ENCODE data around the gene RHOT2.
"Not testable (repeated sequence)": the region's sequence is repeated elsewhere in the genome, so short reads cannot be mapped to it uniquely, and the experiment has no call there.

The RHOT2 gene

DNA sequence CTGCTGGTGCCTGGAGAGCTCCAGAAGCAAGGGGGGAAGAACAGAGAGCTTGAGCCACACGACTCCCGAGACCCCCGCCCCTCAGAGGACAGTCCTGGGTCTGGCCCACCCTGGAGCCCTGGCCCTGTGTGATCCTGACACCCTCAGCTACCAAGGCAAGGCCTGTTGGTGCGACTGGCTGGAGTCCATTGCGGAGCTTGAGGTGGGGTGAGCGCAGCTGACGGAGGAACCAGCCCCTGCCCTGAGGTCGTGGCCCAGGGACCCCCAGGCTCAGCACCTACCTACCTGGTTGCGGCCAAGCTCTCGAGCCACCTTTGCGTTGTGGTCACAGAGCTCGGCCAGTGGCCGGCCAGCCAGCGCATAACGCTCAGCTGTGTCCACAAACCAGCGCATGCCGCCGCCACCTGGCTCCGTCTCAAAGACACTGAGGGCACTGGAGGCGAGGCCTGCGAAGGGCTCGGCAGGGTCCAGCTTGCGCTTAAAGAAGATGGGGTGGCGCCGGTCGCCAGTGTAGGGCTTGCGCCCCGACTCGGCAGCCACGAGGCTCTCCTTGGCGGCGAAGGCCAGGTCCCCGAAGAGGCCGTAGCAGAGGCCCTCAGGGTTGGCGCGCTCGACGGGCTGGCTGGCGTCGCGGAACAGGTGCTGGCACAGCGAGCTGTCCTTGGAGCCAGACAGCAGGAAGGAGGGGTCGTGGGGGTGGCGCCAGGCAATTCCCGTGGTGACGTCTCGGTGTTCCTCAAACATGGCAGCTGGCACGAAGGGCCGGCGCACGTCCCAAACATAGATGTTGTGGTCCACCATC lies 18.7 kb downstream of the RHOT2 start:
- DNase-seq (ENCODE audit: low read depth): no peak
- no peak overlapping the region for H3K4me3 ChIP-seq (ENCODE audit: low read depth, low read length)
- TF ChIP-seq MYC (IDR thresholded peaks at IDR 0.05; ENCODE audit: low read depth, low read length): no peak
- TF ChIP-seq, protein P1, sequence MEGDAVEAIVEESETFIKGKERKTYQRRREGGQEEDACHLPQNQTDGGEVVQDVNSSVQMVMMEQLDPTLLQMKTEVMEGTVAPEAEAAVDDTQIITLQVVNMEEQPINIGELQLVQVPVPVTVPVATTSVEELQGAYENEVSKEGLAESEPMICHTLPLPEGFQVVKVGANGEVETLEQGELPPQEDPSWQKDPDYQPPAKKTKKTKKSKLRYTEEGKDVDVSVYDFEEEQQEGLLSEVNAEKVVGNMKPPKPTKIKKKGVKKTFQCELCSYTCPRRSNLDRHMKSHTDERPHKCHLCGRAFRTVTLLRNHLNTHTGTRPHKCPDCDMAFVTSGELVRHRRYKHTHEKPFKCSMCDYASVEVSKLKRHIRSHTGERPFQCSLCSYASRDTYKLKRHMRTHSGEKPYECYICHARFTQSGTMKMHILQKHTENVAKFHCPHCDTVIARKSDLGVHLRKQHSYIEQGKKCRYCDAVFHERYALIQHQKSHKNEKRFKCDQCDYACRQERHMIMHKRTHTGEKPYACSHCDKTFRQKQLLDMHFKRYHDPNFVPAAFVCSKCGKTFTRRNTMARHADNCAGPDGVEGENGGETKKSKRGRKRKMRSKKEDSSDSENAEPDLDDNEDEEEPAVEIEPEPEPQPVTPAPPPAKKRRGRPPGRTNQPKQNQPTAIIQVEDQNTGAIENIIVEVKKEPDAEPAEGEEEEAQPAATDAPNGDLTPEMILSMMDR (IDR thresholded peaks at IDR 0.05; ENCODE audit: low read depth, low read length): no peak
- TF ChIP-seq, protein P2, sequence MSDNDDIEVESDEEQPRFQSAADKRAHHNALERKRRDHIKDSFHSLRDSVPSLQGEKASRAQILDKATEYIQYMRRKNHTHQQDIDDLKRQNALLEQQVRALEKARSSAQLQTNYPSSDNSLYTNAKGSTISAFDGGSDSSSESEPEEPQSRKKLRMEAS (IDR thresholded peaks at IDR 0.05; ENCODE audit: low read depth, low read length): no peak
- TF ChIP-seq POLR2A (IDR thresholded peaks at IDR 0.05; ENCODE audit: extremely low read depth, insufficient read length): no peak

GRCh38 chr16:687499-687898 lies 19.6 kb downstream of the RHOT2 start:
- TF ChIP-seq POLR2A (IDR thresholded peaks at IDR 0.05; ENCODE audit: extremely low read depth, insufficient read length): no peak
- no peak for TF ChIP-seq MYC (IDR thresholded peaks at IDR 0.05; ENCODE audit: low read depth, low read length)
- TF ChIP-seq, protein P2 (IDR thresholded peaks at IDR 0.05; ENCODE audit: low read depth, low read length): no peak
- TF ChIP-seq, protein P1 (IDR thresholded peaks at IDR 0.05; ENCODE audit: low read depth, low read length): no peak
- DNase-seq (ENCODE audit: low read depth): no peak
- no peak overlapping the region for H3K4me3 ChIP-seq (ENCODE audit: low read depth, low read length)

GRCh38 chr16:689175-689897 lies 21.4 kb downstream of the RHOT2 start:
- H3K4me3 ChIP-seq (ENCODE audit: low read depth, low read length): peak overlapping the region; percentile 73
- no peak for DNase-seq (ENCODE audit: low read depth)
- TF ChIP-seq POLR2A (IDR thresholded peaks at IDR 0.05; ENCODE audit: extremely low read depth, insufficient read length): peak; percentile 2
- TF ChIP-seq, protein P1 (IDR thresholded peaks at IDR 0.05; ENCODE audit: low read depth, low read length): no peak

GRCh38 chr16:691242-691641 lies 23.3 kb downstream of the RHOT2 start:
- H3K4me3 ChIP-seq (ENCODE audit: low read depth, low read length); DNase-seq (ENCODE audit: low read depth): not testable (repeated sequence)

- H3K4me3 ChIP-seq (ENCODE audit: low read depth, low read length): no peak overlapping the region
- DNase-seq (ENCODE audit: low read depth): no peak
- TF ChIP-seq POLR2A (IDR thresholded peaks at IDR 0.05; ENCODE audit: extremely low read depth, insufficient read length) (no peak), MYC (IDR thresholded peaks at IDR 0.05; ENCODE audit: low read depth, low read length) (no peak)
- TF ChIP-seq, protein P2 (IDR thresholded peaks at IDR 0.05; ENCODE audit: low read depth, low read length): no peak
- TF ChIP-seq, protein P1 (IDR thresholded peaks at IDR 0.05; ENCODE audit: low read depth, low read length): no peak
Observed at GRCh38 chr16:692356-693108, 24.6 kb downstream of the RHOT2 start.

DNA sequence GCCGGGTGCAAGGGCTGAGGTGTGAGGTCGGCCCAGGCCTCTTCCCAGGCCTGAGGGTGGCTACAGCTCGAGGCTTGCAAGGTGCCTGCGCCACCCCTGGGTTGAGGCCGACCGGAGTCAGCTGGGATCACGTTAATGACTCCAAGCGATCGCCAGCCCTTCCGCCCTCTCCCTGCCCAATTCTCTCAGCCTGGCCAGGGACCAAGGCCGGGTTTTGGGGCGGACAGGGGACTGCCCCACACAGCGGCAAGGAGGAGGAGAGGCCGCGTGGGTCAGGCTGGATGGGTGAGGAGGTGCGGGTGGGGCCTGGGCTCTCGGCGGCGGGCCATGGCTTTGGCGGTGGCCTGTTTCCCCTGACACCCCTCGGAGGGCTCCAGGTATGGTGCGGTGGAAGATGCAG lies 25.4 kb downstream of the RHOT2 start:
- no peak overlapping the region for H3K4me3 ChIP-seq (ENCODE audit: low read depth, low read length)
- TF ChIP-seq, protein P1 (IDR thresholded peaks at IDR 0.05; ENCODE audit: low read depth, low read length): no peak
- TF ChIP-seq POLR2A (IDR thresholded peaks at IDR 0.05; ENCODE audit: extremely low read depth, insufficient read length): no peak
- TF ChIP-seq, protein P2 (IDR thresholded peaks at IDR 0.05; ENCODE audit: low read depth, low read length): no peak
- TF ChIP-seq MYC (IDR thresholded peaks at IDR 0.05; ENCODE audit: low read depth, low read length): no peak

More for the DNA sequence above, 25.4 kb downstream of the RHOT2 start:
- DNase-seq (ENCODE audit: low read depth): no peak

Measured in NB4 (cell line).